ENCODE data around the gene SPSB3.

The SPSB3 gene

DNA sequence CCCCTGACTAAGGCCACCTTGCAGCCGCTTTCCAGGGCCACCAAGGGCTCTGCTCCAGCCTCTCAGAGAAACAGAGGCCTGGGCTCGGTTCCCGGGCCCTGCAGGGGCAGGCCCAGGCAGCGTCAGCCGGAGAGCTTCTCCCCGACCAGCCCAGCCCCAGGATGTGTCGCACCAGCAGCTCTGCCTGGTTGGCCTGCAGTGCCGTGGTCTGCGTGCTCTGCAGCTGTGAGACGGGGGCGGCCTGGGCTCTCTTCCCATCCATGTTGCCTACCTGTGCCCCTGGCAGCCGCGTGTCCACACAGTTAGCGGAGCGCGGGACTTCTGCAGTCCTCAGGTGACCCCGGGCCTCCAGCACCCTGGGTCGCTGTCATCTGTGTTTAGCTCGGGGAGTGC is 6.3 kb upstream of the SPSB3 start:
- DNase-seq (ENCODE audit: low read depth) = no peak

DNA sequence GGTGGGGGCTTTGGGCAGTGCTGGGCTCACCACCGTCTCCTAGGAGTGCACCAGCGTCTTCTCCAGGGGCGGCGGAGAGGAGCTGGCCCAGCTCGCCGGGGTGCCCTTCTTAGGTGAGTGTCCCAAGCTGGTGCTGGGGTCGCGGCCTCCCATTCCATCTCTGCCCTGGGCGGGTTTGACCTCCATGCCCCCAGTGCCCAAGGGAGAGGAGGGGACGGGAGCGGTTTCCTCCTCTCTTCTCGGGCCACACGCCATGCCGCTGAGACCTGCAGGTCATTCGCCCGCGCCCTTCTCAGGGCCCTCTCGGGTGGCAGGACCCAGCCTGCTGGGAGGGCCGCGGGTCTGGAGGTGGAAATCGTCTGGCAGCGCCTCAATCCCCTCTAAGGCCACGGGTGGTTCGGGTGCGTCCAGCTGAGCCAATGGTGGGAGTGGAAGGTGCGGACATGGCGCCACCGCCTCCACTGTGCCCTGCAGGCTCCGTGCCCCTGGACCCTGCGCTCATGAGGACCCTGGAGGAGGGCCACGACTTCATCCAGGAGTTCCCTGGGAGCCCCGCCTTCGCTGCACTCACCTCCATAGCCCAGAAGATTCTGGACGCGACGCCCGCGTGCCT is 5.8 kb upstream of the SPSB3 start:
- no peak for DNase-seq (ENCODE audit: low read depth)

DNA sequence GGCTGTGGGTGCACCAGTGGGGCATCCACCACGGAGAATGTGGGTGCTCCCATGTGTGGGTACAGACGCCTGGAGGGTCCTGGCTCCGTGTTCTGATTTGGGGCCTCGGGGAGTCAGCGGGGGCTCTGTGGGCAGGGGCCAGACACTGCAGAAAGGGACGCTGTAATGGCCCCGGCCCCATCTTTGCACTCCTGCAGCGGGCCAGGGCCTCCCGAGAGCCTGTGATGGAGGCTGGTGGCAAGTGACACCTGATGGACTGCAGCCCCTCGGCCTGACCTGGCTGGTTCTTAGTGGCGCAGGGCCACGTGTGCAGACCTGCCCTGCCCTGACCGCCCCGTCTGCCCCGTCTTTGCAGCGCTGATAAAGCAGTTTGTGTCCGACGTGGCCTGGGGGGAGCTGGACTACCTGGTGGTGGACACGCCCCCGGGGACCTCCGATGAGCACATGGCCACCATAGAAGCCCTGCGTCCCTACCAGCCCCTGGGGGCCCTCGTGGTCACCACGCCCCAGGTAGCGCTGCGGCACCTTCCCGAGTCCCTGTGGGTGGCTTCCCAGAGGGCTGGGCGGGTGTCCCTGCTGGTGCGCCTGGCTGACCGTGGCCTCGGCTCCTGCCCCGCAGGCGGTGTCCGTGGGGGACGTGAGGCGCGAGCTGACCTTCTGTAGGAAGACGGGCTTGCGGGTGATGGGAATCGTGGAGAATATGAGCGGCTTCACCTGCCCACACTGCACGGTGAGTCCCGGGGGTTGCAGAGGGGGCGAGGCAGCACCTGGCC is 5.1 kb upstream of the SPSB3 start:
- DNase-seq (ENCODE audit: low read depth) = no peak

DNA sequence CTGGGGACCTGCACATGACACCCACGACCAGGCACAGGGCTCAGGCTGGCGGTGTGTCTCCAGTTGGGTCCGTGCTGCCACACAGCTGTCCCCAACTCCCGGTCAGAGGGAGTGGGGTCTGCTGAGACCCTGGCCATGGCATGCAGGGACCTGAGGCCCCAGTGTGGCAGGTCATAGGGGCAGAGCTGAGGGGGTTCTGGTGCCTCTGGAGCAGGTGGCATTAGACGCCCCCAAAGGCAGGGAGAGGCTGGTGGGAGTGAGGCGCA is 4.6 kb upstream of the SPSB3 start:
- DNase-seq (ENCODE audit: low read depth) = no peak

DNA sequence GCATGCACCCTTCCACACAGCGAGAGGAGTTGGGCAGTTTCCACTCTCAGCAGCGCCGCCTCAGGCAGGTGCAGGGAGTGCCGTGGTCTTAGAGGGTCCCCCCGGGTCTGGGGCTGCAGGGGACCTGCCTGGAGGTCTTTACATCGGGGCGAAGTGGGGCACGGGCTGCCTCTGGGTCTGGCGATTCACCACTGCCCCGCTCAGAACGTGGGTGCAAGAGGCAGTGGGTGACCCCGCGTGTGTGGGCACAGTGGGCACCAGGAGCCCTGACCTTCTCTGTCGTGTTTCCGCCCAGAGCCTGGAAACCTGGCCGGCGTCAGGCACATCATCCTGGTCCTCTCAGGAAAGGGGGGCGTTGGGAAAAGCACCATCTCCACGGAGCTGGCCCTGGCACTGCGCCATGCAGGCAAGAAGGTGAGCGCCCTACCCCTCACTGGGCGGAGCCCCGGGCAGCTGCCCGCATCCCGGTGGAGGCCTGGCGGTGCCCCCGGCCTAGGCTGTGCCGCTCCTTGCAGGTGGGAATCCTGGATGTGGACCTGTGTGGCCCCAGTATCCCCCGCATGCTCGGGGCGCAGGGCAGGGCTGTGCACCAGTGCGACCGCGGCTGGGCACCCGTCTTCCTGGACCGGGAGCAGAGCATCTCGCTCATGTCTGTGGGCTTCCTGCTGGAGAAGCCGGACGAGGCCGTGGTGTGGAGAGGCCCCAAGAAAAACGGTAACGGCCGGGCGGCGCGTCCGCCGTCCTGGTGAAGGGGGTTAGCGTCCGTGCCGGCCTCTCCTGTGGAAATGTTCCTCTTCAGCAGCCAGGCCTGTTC is 4.1 kb upstream of the SPSB3 start:
- DNase-seq (ENCODE audit: low read depth) = no peak

DNA sequence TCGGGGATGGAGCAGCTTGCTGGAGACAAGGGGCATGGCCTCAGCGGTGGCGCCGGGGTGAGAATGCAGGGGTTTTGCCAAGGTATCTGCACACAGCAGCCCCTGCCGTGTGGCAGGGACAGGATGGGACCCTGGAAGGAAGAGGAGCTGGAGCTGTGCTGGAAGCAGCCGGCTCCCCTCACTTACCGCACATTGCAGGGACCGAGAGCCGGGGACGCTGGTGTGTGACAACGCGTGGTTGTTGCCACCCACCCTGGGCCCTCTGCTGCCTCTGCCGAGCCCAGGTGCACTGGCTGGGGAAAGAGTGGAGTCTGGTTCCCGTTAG is 3.4 kb upstream of the SPSB3 start:
- DNase-seq (ENCODE audit: low read depth) = no peak

DNA sequence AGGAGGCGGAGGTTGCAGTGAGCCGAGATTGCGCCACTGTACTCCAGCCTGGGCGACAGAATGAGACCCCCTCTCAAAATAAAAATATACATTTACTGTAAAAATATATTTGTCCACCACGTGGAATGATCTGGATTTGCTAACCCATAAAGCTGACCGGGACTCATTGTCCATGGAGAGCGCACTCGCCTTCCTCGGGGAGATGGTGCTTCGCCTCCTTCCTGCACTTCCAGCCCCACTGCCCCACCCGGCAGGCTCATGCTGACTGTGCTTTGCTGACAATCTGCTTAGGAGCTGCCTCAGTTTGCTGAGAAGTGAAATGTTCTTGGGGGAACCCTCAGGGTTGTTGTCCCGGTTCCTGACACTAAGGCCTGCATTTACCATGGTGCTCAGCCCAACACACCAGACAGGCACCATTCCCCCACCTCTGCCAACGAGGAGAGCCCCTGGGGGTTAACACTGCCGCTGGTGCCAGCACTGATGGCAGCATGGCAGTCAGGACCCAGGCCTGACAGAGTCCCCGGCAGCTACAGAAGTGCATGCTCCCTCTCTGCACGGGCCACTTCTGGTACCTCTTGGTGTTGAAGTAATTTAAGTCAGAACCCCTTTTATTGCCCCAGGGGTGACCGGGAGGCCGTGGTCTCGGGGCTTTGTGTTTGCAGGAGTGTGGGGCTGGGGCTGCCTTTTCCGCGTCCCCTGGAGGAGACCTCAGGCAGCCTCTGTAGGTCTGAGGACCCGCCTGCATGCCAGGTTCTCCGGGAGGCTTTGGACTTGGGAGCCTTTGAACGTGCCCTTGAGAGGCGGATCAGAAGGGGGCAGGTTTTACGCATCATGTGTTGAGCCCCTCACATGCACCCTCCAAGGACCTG is 2.8 kb upstream of the SPSB3 start:
- DNase-seq (ENCODE audit: low read depth) = no peak

DNA sequence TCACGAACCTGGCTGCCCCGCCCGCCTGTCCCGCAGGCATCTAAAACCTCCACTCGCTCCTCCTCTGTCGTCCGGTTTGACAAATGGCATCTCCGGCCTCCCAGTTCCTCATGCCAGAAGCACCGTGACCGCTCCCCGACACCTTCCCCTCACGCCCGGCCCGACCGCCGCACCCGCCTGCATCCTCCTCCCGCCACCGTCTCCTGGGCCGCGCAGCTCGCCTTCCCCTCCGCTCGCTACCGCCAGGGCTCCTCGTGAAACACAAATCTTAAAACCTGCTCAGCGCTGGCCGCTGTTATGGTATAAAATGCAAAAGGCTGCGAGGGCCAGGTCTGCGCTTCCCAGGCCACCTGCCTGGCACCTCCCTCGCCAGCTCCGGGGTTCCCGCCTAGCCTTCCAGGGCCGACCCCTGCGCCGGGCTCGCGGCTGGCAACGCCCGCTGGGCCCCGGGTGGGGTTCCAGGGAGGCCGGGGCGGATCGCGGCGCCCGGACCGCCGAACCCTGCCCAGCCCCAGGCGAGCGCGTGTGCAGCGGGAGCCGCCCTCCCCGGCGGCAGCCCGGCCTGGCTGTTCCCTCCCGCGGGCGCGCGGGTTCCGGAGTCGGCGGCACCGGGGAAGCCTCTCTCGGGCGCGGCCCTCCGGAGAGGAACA is 488 bp downstream of the SPSB3 start:
- DNase-seq (ENCODE audit: low read depth) = no peak

DNA sequence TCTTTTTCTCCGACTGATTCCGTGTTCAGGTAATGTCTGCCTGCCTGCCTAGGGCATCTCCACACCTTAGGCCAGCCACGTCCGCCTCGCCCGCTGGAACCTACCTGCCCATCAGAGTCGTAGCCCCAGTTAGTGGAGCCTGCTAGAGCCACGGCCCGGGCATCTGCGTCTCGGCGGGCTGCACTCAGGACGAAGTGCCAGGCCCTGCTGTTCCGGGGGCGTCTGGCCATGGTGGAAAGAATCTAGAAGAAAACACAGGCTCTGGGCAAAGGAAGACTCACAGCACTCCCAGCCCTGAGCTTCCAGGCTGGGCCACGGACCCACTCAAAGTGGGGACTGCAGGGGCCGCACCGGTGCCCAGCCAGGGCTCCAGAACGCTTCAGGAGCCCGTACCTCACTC is 1.1 kb downstream of the SPSB3 start:
- no peak for DNase-seq (ENCODE audit: low read depth)

DNA sequence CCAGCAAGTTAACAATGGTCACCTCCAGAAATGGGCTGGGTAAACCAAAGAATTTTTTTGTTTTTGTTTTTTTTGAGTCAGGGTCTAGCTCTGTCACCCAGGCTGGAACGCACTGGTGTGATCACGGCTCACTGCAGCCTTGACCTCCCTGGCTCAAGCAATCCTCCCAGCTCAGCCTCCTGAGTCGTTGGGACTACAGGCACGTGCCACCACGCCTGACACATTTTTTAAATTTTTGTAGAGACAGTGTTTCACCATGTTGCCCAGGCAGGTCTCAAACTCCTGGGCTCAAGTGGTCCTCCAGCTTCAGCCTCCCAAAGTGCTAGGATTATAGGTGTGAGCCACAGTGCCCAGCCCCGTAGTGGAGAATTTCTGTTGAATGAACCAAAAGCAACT is 1.7 kb downstream of the SPSB3 start:
- no peak for DNase-seq (ENCODE audit: low read depth)

DNA sequence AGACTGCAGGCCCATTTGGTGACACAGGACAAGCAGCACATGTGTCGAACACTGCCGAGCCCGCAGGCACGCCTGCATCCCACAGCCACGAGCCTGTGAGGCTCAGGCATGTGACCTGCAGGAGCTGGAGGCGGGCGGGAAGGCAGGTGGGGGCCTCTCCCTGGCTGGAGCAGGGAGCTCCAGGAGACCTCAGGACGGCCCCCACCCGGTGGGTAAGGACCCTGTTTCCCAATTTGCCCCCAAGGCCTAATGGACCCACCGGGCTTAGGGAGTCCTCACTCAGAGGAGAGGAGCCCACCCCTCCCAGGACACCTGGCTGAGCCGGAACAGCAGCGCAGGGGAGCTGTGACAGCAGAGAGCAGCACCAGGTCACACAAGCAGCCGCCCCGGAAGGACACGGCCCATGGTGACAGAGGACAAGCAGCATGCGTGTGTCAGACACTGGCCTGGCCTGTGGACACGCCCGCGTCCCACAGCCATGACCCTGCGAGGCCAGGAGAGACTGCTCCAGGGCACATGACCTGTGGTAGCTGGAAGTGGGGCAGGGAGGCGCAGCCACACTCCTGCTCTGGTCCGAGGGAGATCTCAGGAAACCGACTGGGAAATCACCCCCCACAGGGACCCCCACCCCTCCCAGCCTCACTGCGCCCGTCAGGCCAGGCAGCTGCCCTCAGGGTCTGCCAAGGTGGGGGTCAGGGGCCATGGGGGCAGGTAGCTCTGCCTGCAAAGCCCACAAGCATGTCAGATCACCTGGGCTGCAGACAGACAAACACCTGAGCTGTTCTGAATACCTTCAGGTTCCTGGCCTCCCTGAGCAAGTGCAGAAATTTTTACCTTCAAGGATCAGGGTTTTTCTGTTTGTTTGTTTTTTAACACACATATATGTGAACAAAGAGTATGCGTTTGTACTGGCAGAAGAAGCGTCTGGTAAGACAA is 2.4 kb downstream of the SPSB3 start:
- DNase-seq (ENCODE audit: low read depth) = no peak

DNA sequence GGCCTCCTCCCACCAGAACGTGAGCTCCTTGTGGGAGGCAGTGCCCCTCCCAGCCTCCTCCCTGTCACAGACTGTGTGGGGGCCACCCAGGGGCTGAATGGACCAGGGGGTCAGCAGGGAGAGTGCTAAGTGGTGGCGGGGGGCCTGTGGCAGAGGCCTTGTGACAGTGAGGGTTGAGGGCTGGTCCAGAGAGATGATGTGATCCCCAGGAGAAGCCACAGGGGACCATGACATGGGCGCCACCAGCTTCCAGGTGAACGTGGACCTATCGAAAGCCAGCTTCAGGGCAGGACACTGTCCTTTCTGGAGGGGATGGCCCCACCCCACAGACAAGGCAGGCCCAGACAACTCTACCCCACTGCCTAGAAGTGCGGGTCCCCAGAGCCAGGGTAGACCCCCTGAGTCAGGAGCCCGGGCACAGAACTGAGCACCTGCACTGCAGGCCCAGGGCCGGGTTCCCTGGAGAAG is 3.1 kb downstream of the SPSB3 start:
- DNase-seq (ENCODE audit: low read depth) = no peak

DNA sequence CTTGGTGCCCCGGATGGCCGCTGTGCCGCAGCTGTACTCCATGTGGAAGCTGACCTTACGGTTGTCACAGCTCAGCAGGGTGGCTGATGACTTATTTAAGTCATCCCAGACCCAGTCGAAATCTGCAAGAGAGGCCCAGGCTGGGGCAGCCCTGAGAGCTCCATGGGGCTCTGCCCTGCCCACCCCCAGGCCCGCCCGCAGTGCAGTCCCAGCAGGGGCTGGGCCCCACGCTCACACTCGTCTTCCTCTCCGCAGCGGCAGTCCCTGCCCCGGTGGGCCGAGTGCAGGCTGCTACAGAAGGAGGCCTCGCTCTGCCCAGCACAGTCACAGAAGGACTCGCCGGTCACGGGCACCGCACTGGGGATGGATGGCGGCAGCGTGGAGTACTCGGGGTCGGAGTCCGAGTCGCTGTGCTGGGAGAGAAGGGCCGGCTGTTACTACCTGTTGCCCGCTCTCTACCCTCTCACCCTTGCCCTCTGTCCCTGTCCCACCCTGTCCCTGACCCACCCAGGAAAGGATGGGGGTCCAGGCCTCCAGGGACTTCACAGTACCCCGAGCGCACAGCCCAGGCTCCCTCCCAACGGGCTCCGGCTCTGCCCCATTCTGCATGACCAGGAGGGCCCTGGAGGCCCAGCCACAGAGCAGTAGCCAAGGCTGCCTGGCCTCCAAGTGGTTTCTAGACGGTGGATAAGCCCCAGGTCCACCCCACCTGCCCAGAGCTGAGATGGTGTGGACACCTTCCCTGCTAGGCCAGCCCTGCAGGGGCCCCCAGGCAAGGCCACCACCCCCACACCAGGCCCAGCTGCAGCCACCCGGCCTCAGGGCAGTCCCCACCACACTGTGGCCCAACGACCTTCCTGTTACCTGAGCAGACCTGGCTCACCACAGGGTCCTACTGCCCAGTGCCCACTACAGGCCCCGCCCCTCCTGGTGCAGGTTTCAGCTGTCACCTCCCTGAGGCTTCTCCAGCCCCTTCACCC is 3.9 kb downstream of the SPSB3 start:
- no peak for DNase-seq (ENCODE audit: low read depth)

DNA sequence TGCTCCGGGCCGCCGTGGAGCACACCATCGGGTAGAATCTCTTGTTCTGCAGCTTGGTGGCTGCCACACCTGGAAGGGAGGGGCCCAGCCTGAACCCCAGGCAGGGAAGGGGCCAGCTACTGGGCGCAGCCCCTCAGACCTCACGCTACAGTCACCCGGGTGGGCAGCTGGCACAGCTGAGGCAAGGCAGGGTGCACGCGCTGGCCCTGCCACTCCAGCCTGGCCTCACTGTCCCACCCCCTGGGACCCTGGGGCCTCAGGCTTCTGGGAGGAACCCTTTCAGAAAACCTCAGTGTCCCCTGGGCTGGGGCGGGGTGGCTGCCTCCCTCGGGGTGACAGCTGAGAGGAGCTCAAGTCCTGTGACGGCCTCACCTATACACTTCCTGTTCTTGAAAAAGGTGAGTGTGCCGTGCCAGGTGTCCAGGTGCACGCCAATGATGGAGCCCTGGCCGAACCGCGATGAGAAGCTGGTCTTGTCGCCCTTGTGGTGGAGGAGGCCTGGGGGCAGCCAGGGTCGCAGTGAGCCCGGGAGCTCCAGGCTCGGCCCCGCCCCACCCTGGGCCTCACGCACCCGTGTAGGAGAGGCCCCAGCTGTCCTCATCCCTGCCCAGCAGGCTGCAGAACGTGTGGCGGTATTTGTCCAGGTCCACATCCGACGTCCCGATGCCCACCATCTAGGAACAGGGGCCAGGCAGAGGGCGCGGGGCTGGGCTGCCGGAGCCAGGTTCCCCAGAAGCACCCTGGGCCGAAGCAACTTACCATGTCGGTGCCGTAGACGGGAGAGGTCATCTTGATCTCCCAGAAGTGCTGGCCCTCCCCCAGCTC is 4.8 kb downstream of the SPSB3 start:
- no peak for DNase-seq (ENCODE audit: low read depth)

DNA sequence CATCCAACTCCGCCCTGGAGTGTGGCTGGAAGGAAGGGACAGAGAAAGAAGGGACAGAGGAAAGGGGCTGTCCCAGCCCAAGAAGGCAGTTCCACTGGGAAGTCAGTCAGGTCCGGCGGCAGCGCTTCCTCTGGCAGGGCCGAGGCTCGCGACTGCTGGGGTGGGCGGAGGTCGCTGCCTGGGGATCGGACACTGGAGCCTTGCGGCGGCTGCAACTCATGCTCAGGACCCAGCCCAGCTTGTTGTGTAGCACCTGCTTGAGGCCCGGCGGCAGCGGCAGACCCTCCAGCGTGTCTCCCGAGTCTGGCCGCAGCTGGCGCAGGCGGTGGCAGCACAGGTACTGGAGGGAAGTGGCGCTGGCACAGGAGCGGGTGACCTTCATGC is 5.4 kb downstream of the SPSB3 start:
- DNase-seq (ENCODE audit: low read depth) = no peak

DNA sequence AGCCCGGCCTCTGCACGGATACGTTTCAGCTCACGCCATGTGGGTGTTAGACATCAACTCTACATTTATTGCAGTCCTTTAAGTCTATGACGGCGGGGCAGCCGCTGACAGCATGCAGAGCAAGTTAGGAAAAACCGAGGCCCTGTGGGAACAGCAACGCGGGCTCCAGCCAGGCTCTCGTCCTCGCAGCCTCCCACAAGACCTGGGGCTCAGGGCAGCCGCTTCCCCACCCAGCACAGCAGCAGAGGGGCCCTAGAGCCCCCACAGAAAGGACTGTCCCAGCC is 5.8 kb downstream of the SPSB3 start:
- DNase-seq (ENCODE audit: low read depth) = no peak

DNA sequence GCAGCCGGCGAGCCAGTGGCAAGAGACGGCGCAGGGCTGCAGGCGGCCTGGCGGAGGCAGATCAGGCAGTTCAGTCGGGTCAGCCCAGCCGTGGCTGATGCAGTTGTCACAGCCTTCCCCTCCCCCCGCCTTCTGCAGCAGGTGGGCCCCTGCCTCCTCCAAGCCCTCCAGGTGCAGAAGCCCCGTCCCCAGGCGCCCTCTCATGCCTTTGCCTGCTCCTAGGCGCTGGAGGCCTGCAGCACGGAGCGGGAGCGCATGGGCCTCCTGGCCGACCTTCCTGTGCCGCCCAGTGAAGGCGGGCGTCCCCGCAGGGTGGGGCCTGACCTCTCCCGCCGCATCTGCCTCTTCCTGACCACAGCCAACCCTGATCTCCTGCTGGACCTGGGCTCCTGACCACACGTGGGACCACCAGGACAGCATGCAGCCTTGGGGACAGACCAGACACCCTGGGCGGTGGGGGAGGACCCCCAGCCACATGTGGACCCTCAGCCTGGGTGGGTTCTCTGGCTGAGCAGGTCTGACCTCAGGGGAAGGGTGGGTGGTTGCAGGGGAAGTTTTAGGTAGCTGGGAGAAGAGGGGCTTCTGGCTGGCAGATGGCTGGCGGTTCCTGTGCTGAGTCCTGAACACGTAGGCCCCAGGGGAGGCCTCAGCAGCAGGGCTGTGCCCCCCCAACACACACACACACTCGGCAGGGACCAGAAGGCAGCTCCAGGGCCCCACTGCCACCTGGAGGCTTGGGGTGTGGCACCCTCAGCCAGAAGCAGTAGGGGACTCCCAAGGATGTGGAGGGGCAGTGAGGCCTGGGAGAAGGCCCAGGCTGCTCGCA is 6.3 kb downstream of the SPSB3 start:
- no peak for DNase-seq (ENCODE audit: low read depth)

Measured in activated T-helper 9 cell treated with anti-CD3 and anti-CD28 coated beads, Interleukin-2, amount 50 U/mL, for 16 hours (primary cell).